H9 (cell line): ENCODE results near the gene EME1. TPM values are rescaled to one million over a fixed set of nuclear protein-coding genes. Genes with fewer than 3 reads are reported as not detected.

ENCODE experiments used
- DNase-seq: peaks from one replicate; pipeline ENCODE4 v3.0.0-alpha.2; 2017
- H2AFZ ChIP-seq: one replicate; pipeline ENCODE4 v1.6.1; 2013; ENCODE audit warnings: mild to moderate bottlenecking, low read length, control low read depth, moderate library complexity
- H2AK5ac ChIP-seq: 2 replicates; pipeline ENCODE4 v1.6.1; 2013; ENCODE audit warnings: low read length, control low read depth, mixed read lengths; ENCODE audit not compliant: insufficient read length
- H2BK120ac ChIP-seq: one replicate; pipeline ENCODE4 v1.6.1; 2013; ENCODE audit warnings: low read depth, mild to moderate bottlenecking, low read length, control low read depth, inconsistent platforms; ENCODE audit not compliant: poor library complexity, severe bottlenecking
- H2BK12ac ChIP-seq: 2 replicates; pipeline ENCODE4 v1.6.1; 2013; ENCODE audit warnings: low read length, control low read depth, mixed read lengths, low read depth; ENCODE audit not compliant: insufficient read length
- H2BK15ac ChIP-seq: 2 replicates; pipeline ENCODE4 v1.6.1; 2013; ENCODE audit warnings: low read depth, low read length, control low read depth
- H2BK20ac ChIP-seq: one replicate; pipeline ENCODE4 v1.6.1; 2013; ENCODE audit warnings: low read depth, mild to moderate bottlenecking, low read length, control low read depth, inconsistent platforms; ENCODE audit not compliant: poor library complexity, severe bottlenecking
- H2BK5ac ChIP-seq: 2 replicates; pipeline ENCODE4 v1.6.1; 2013; ENCODE audit warnings: low read length, control low read depth, mixed read lengths; ENCODE audit not compliant: insufficient read length
- H3K14ac ChIP-seq: 2 replicates; pipeline ENCODE4 v1.6.1; 2013; ENCODE audit warnings: low read length, control low read depth; ENCODE audit not compliant: insufficient read depth
- H3K18ac ChIP-seq: 2 replicates; pipeline ENCODE4 v1.6.1; 2013; ENCODE audit warnings: low read depth, mild to moderate bottlenecking, mixed read lengths, low read length, control low read depth; ENCODE audit not compliant: insufficient read length
- H3K23ac ChIP-seq: 2 replicates; pipeline ENCODE4 v1.6.1; 2013; ENCODE audit warnings: low read length, control low read depth, mixed read lengths, low read depth; ENCODE audit not compliant: insufficient read length
- H3K23me2 ChIP-seq: 2 replicates; pipeline ENCODE4 v1.6.1; 2013; ENCODE audit warnings: low read depth, mild to moderate bottlenecking, mixed read lengths, low read length, control low read depth; ENCODE audit not compliant: insufficient read length, poor library complexity, severe bottlenecking
- H3K27ac ChIP-seq: 2 replicates; pipeline ENCODE4 v1.5.1; 2013; ENCODE audit warnings: low read length, control low read depth, mixed read lengths, low read depth; ENCODE audit not compliant: insufficient read length
- H3K27me3 ChIP-seq: 2 replicates; pipeline ENCODE4 v1.6.1; 2013; ENCODE audit warnings: low read length, control low read depth, inconsistent platforms; ENCODE audit not compliant: insufficient read depth
- H3K4ac ChIP-seq: 2 replicates; pipeline ENCODE4 v1.6.1; 2013; ENCODE audit warnings: low read depth, mild to moderate bottlenecking, control low read depth, inconsistent platforms, low read length, moderate library complexity
- H3K4me1 ChIP-seq: 2 replicates; pipeline ENCODE4 v1.6.1; 2013; ENCODE audit warnings: low read length, control low read depth, inconsistent platforms; ENCODE audit not compliant: insufficient read depth
- H3K4me2 ChIP-seq: 2 replicates; pipeline ENCODE4 v1.6.1; 2013; ENCODE audit warnings: low read length, control low read depth, mixed read lengths; ENCODE audit not compliant: insufficient read length, insufficient read depth
- H3K56ac ChIP-seq: 2 replicates; pipeline ENCODE4 v1.6.1; 2013; ENCODE audit warnings: low read depth, mild to moderate bottlenecking, mixed read lengths, low read length, control low read depth; ENCODE audit not compliant: insufficient read length
- H3K79me1 ChIP-seq: 2 replicates; pipeline ENCODE4 v1.6.1; 2013; ENCODE audit warnings: low read depth, mild to moderate bottlenecking, moderate library complexity, low read length, control low read depth, inconsistent platforms; ENCODE audit not compliant: insufficient read depth, poor library complexity, severe bottlenecking
- H3K79me2 ChIP-seq: 2 replicates; pipeline ENCODE4 v1.6.1; 2013; ENCODE audit warnings: low read length, control low read depth, inconsistent platforms; ENCODE audit not compliant: insufficient read depth
- H3K9ac ChIP-seq: 2 replicates; pipeline ENCODE4 v1.6.1; 2013; ENCODE audit warnings: low read length, control low read depth, mixed read lengths; ENCODE audit not compliant: insufficient read length; ENCODE audit errors: extremely low read depth
- H3K9me3 ChIP-seq: one replicate; pipeline ENCODE4 v1.6.1; 2013; ENCODE audit warnings: low read depth, low read length, inconsistent platforms; ENCODE audit not compliant: control insufficient read depth
- H3T11ph ChIP-seq: one replicate; pipeline ENCODE4 v1.6.1; 2013; ENCODE audit warnings: mild to moderate bottlenecking, low read length, control low read depth, inconsistent platforms
- H4K20me1 ChIP-seq: one replicate; pipeline ENCODE4 v1.6.1; 2013; ENCODE audit not compliant: control insufficient read depth, insufficient read length, insufficient read depth
- H4K5ac ChIP-seq: 2 replicates; pipeline ENCODE4 v1.6.1; 2013; ENCODE audit warnings: low read depth, mild to moderate bottlenecking, mixed read lengths, low read length, control low read depth; ENCODE audit not compliant: insufficient read length
- H4K8ac ChIP-seq: replicated peaks from 2 replicates; pipeline ENCODE4 v1.6.1; 2013; ENCODE audit warnings: low read length, control low read depth, mixed read lengths, low read depth; ENCODE audit not compliant: insufficient read length
- H4K91ac ChIP-seq: 2 replicates; pipeline ENCODE4 v1.6.1; 2013; ENCODE audit warnings: low read depth, mild to moderate bottlenecking, moderate library complexity, mixed read lengths, low read length, control low read depth; ENCODE audit not compliant: insufficient read length
- H3K27ac Mint-ChIP-seq, 3 experiments: 2 replicates in 2 of 3; 3 replicates in 1 of 3; pipeline ENCODE4 v1.8.0; 2020 to 2021; ENCODE audit warnings: mixed read lengths in 3 of 3, mild to moderate bottlenecking in 1 of 3, moderate library complexity in 1 of 3
- H3K27me3 Mint-ChIP-seq: 2 replicates; pipeline ENCODE4 v1.8.0; 2021; ENCODE audit warnings: low read depth, mild to moderate bottlenecking, moderate library complexity, mixed read lengths
- H3K36me3 Mint-ChIP-seq, 3 experiments: 2 replicates in 2 of 3; 3 replicates in 1 of 3; pipeline ENCODE4 v1.8.0; 2020 to 2021; ENCODE audit warnings: low read depth in 3 of 3, mixed read lengths in 3 of 3; ENCODE audit not compliant: insufficient read depth in 1 of 3
- H3K4me1 Mint-ChIP-seq, 2 experiments: 2 replicates each; pipeline ENCODE4 v1.8.0; 2020; ENCODE audit warnings: mixed read lengths in 2 of 2
- H3K4me3 Mint-ChIP-seq, 2 experiments: 2 replicates in 1 of 2; 3 replicates in 1 of 2; pipeline ENCODE4 v1.8.0; 2020 to 2021; ENCODE audit warnings: mild to moderate bottlenecking in 2 of 2, mixed read lengths in 2 of 2, moderate library complexity in 1 of 2
- H3K9me3 Mint-ChIP-seq, 2 experiments: 2 replicates in 1 of 2; 3 replicates in 1 of 2; pipeline ENCODE4 v1.8.0; 2020; ENCODE audit warnings: mild to moderate bottlenecking in 2 of 2, mixed read lengths in 2 of 2, moderate library complexity in 1 of 2
- CTCF ChIP-seq: fragments of 200-600 bp; sonication (generic); conservative IDR thresholded peaks from 3 replicates; pipeline ENCODE4 v1.8.0; 2021; ENCODE audit warnings: antibody characterized with exemption, mild to moderate bottlenecking
- WGBS: extraction: QIAGEN DNeasy Blood & Tissue Kit; methylation state at CpG from one replicate; pipeline ENCODE4 v1.1.7; 2013; ENCODE audit warnings: missing lambda C conversion rate, low lambda C conversion rate, mixed read lengths; ENCODE audit not compliant: insufficient read length; ENCODE audit errors: extremely low coverage; 5-methylcytosine and 5-hydroxymethylcytosine counted together
- total RNA-seq: library from RNA; stranded (reverse); gene quantifications from 2 replicates; pipeline ENCODE4 v1.2.1, GENCODE V29; 2021

The EME1 gene
- total RNA-seq, 1 experiment from 2014 or later = 15.1 TPM

GRCh38 chr17:50428831-50429424 lies 55.9 kb downstream of the EME1 start:
- Mint-ChIP-seq H3K27me3 (peaks cover 17% of the 10 kb centered on the region), H3K4me3 (no peak overlapping the region), H3K4me1 (peaks cover 20 to 25% of the 10 kb centered on the region in 2 experiments), H3K27ac (no peak overlapping the region), H3K36me3 (no peaks in the 10 kb centered on the region; a peak in 2 of 7 replicates), H3K9me3 (no peaks in the 10 kb centered on the region; a peak in 1 of 5 replicates)
- H3K23ac ChIP-seq = no peak overlapping the region
- no peak overlapping the region for H2AFZ ChIP-seq
- H3K56ac ChIP-seq = no peak overlapping the region
- no peak overlapping the region for H3K14ac ChIP-seq
- H3K4me1 ChIP-seq = no peaks in the 10 kb centered on the region; the same call in 1 of the 2 replicates
- no peak for DNase-seq
- peaks cover 12% of the 10 kb centered on the region for H3K23me2 ChIP-seq
- no peak overlapping the region for H4K8ac ChIP-seq
- no peak overlapping the region for H3T11ph ChIP-seq
- no peaks in the 10 kb centered on the region for H3K9me3 ChIP-seq
- no peak overlapping the region for H3K9ac ChIP-seq
- H4K20me1 ChIP-seq = no peaks in the 10 kb centered on the region
- no peaks in the 10 kb centered on the region; the same call in 1 of the 2 replicates for H3K27me3 ChIP-seq
- H2BK120ac ChIP-seq = no peak overlapping the region
- H3K27ac ChIP-seq = no peak overlapping the region
- H2BK5ac ChIP-seq = no peak overlapping the region
- H4K91ac ChIP-seq = no peak overlapping the region
- no peak overlapping the region for H2BK20ac ChIP-seq
- H3K18ac ChIP-seq = no peak overlapping the region
- no peaks in the 10 kb centered on the region for H3K79me1 ChIP-seq
- TF ChIP-seq CTCF = no peak
- no peak overlapping the region for H2BK15ac ChIP-seq
- WGBS = no CpG with 5 or more reads among the region's 7 CpGs
- H3K4ac ChIP-seq = no peak overlapping the region
- H2AK5ac ChIP-seq = no peak overlapping the region
- H4K5ac ChIP-seq = no peak overlapping the region
- no peak overlapping the region for H2BK12ac ChIP-seq
- H3K4me2 ChIP-seq = no peak overlapping the region
- H3K79me2 ChIP-seq = no peaks in the 10 kb centered on the region
